Osteoblast (primary cell): Measurements from ENCODE around the gene MTA2. TPM values are rescaled to one million over a fixed set of nuclear protein-coding genes. Genes with fewer than 3 reads are reported as not detected.
"Not testable (repeated sequence)": the region's sequence is repeated elsewhere in the genome, so short reads cannot be mapped to it uniquely, and the experiment has no call there.

Source experiments
- DNase-seq: peaks from one replicate; pipeline ENCODE4 v3.0.0; 2011; ENCODE audit warnings: low spot score, mixed read lengths; ENCODE audit not compliant: insufficient read length; ENCODE audit errors: missing footprints
- H2AFZ ChIP-seq: 2 replicates; pipeline ENCODE4 v1.6.0; 2011; ENCODE audit warnings: mild to moderate bottlenecking, low read length
- H3K27ac ChIP-seq: 2 replicates; pipeline ENCODE4 v1.5.1; 2011; ENCODE audit warnings: mild to moderate bottlenecking, low read depth, low read length, moderate library complexity
- H3K27me3 ChIP-seq: 2 replicates; pipeline ENCODE4 v1.6.0; 2012; ENCODE audit warnings: mild to moderate bottlenecking, control low read depth, inconsistent platforms, low read length, moderate library complexity; ENCODE audit not compliant: insufficient read depth
- H3K36me3 ChIP-seq: 2 replicates; pipeline ENCODE4 v1.5.1; 2011; ENCODE audit warnings: mild to moderate bottlenecking, low read length, control low read depth, moderate library complexity; ENCODE audit not compliant: insufficient read depth
- H3K4me1 ChIP-seq: 2 replicates; pipeline ENCODE4 v1.5.1; 2011; ENCODE audit warnings: mild to moderate bottlenecking, low read length, control low read depth, moderate library complexity; ENCODE audit not compliant: insufficient read depth
- H3K4me2 ChIP-seq: 2 replicates; pipeline ENCODE4 v1.6.0; 2011; ENCODE audit warnings: mild to moderate bottlenecking, low read length; ENCODE audit not compliant: insufficient read depth
- H3K4me3 ChIP-seq: fragments of 200-600 bp; sonication (generic); 3 replicates; pipeline ENCODE4 v1.5.1; 2012; ENCODE audit warnings: mild to moderate bottlenecking, low read length, inconsistent platforms; ENCODE audit not compliant: insufficient read depth
- H3K79me2 ChIP-seq: 2 replicates; pipeline ENCODE4 v1.6.0; 2012; ENCODE audit warnings: mild to moderate bottlenecking, low read length, control low read depth, inconsistent platforms; ENCODE audit not compliant: insufficient read depth
- H3K9me3 ChIP-seq: 2 replicates; pipeline ENCODE4 v1.5.1; 2011; ENCODE audit warnings: low read depth, low read length, control low read depth
- H4K20me1 ChIP-seq: 2 replicates; pipeline ENCODE4 v1.6.0; 2012; ENCODE audit warnings: mild to moderate bottlenecking, low read length, control low read depth; ENCODE audit not compliant: insufficient read depth
- total RNA-seq: library from RNA; depleted of rRNA; stranded (reverse); fragments of >200 nt; gene quantifications from 2 replicates; pipeline ENCODE4 v1.2.3, GENCODE V29; 2012
- TF ChIP-seq, protein P1 (sequence below): IDR thresholded peaks from 2 replicates; pipeline ENCODE4 v1.5.1; 2011; ENCODE audit warnings: mild to moderate bottlenecking, low read depth, low read length, moderate library complexity; ENCODE audit errors: extremely low read depth

Gene MTA2
- total RNA-seq, 1 donor: 102 TPM

GRCh38 chr11:62588966-62589637, 12.6 kb downstream of the MTA2 start:
- TF ChIP-seq, protein P1, sequence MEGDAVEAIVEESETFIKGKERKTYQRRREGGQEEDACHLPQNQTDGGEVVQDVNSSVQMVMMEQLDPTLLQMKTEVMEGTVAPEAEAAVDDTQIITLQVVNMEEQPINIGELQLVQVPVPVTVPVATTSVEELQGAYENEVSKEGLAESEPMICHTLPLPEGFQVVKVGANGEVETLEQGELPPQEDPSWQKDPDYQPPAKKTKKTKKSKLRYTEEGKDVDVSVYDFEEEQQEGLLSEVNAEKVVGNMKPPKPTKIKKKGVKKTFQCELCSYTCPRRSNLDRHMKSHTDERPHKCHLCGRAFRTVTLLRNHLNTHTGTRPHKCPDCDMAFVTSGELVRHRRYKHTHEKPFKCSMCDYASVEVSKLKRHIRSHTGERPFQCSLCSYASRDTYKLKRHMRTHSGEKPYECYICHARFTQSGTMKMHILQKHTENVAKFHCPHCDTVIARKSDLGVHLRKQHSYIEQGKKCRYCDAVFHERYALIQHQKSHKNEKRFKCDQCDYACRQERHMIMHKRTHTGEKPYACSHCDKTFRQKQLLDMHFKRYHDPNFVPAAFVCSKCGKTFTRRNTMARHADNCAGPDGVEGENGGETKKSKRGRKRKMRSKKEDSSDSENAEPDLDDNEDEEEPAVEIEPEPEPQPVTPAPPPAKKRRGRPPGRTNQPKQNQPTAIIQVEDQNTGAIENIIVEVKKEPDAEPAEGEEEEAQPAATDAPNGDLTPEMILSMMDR: peak; percentile 50
- Histone ChIP-seq H3K9me3 (no peaks in the 10 kb centered on the region), H3K4me2 (no peak overlapping the region), H3K4me1 (peaks cover 27% of the 10 kb centered on the region), H3K27ac (no peak overlapping the region), H3K79me2 (peaks cover 24% of the 10 kb centered on the region), H2AFZ (no peak overlapping the region), H3K36me3 (peaks cover 27% of the 10 kb centered on the region), H3K27me3 (no peaks in the 10 kb centered on the region), H4K20me1 (peaks cover 3% of the 10 kb centered on the region), H3K4me3 (no peak overlapping the region)
- DNase-seq: peak; percentile 18

DNA sequence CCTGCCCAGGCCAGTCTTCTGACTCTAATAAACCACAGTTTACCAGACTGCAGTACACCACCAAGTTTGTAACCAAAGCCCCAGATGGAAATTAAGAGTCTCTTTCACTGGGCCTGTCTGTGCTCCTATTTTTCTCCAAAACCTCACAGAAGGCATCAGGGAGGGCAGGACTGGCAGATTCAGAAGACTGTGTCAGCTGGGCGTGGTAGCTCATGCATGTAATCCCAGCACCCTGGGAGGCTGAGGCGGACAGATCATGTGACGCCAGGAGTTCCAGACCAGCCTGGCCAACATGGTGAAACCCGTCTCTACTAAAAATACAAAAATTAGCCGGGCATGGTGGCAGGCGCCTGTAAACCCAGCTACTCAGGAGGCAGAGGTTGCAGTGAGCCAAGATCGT, 16.3 kb downstream of the MTA2 start:
- Histone ChIP-seq H3K4me1 (peaks cover 12% of the 10 kb centered on the region), H3K36me3 (peaks cover 30% of the 10 kb centered on the region), H3K79me2 (peaks cover 17% of the 10 kb centered on the region)
- not testable (repeated sequence) for H3K27ac ChIP-seq, H3K4me2 ChIP-seq, DNase-seq, H2AFZ ChIP-seq, H3K27me3 ChIP-seq, H4K20me1 ChIP-seq, H3K4me3 ChIP-seq, H3K9me3 ChIP-seq

GRCh38 chr11:62581735-62582134, 19.9 kb downstream of the MTA2 start:
- DNase-seq, H3K4me2 ChIP-seq, H3K9me3 ChIP-seq, H3K27ac ChIP-seq, H3K4me1 ChIP-seq, H3K79me2 ChIP-seq, H3K4me3 ChIP-seq, H4K20me1 ChIP-seq, H3K27me3 ChIP-seq, H2AFZ ChIP-seq: not testable (repeated sequence)
- H3K36me3 ChIP-seq: peaks cover 28% of the 10 kb centered on the region

- Histone ChIP-seq H3K4me1 (peaks cover 2% of the 10 kb centered on the region), H3K79me2 (peaks cover 2% of the 10 kb centered on the region), H3K36me3 (peaks cover 28% of the 10 kb centered on the region), H3K27me3 (no peaks in the 10 kb centered on the region), H2AFZ (no peak overlapping the region), H3K4me2 (no peak overlapping the region), H3K4me3 (no peak overlapping the region), H3K9me3 (no peaks in the 10 kb centered on the region), H4K20me1 (no peaks in the 10 kb centered on the region), H3K27ac (no peak overlapping the region)
- TF ChIP-seq, protein P1: no peak
- DNase-seq: peak; percentile 34
Observed at GRCh38 chr11:62580959-62581715, 20.5 kb downstream of the MTA2 start.

GRCh38 chr11:62579252-62579651, 22.4 kb downstream of the MTA2 start:
- Histone ChIP-seq H3K4me3 (no peak overlapping the region), H3K79me2 (peaks cover 19% of the 10 kb centered on the region), H3K27ac (no peak overlapping the region), H2AFZ (no peak overlapping the region), H3K27me3 (no peaks in the 10 kb centered on the region), H3K4me2 (no peak overlapping the region), H4K20me1 (no peaks in the 10 kb centered on the region), H3K9me3 (no peaks in the 10 kb centered on the region), H3K36me3 (peaks cover 30% of the 10 kb centered on the region), H3K4me1 (peaks cover 14% of the 10 kb centered on the region)
- peak; percentile 25 for DNase-seq
- TF ChIP-seq, protein P1: no peak
